ENCODE data around the gene OR2F1. TPM values are rescaled to one million over a fixed set of nuclear protein-coding genes. Genes with fewer than 3 reads are reported as not detected.
"Not testable (repeated sequence)": the region's sequence is repeated elsewhere in the genome, so short reads cannot be mapped to it uniquely, and the experiment has no call there.

OR2F1 gene
- polyA plus RNA-seq, 3 donors from 2014 or later = not detected

GRCh38 chr7:144006029-144006691 lies 51.5 kb downstream of the OR2F1 start:
- H3K27me3 Mint-ChIP-seq (ENCODE audit: low read depth in 3 of 3) = peaks cover 2 to 8% (median 2%) of the 10 kb centered on the region in 3 donors
- no peaks in the 10 kb centered on the region for H3K4me1 Mint-ChIP-seq
- no peak overlapping the region for H3K4me3 Mint-ChIP-seq
- H3K36me3 Mint-ChIP-seq = no peaks in the 10 kb centered on the region
- H3K27ac Mint-ChIP-seq = no peak overlapping the region
- peaks cover 6 to 20% (median 12%) of the 10 kb centered on the region in 6 donors for H3K9me3 Mint-ChIP-seq
- DNase-seq = no peak

- no peak for DNase-seq
- Mint-ChIP-seq H3K4me1 (no peaks in the 10 kb centered on the region), H3K4me3 (no peak overlapping the region), H3K27ac (no peak overlapping the region), H3K36me3 (no peaks in the 10 kb centered on the region), H3K27me3 (ENCODE audit: low read depth in 3 of 3) (peaks cover 2 to 8% (median 3%) of the 10 kb centered on the region in 3 donors), H3K9me3 (peaks cover 6 to 20% (median 12%) of the 10 kb centered on the region in 6 donors)
Measured at GRCh38 chr7:144006692-144007042, 52.0 kb downstream of the OR2F1 start.

- no peak overlapping the region for H3K4me3 Mint-ChIP-seq
- no peak for DNase-seq
- H3K27ac Mint-ChIP-seq = no peak overlapping the region
- H3K4me1 Mint-ChIP-seq = no peaks in the 10 kb centered on the region
- H3K9me3 Mint-ChIP-seq = peaks cover 7 to 20% (median 12%) of the 10 kb centered on the region in 6 donors
- H3K36me3 Mint-ChIP-seq = no peaks in the 10 kb centered on the region
- H3K27me3 Mint-ChIP-seq (ENCODE audit: low read depth in 3 of 3) = peaks cover 4 to 8% (median 5%) of the 10 kb centered on the region in 3 donors
Measured at GRCh38 chr7:144009361-144009760, 54.7 kb downstream of the OR2F1 start.

- H3K9me3 Mint-ChIP-seq = peaks cover 7 to 21% (median 12%) of the 10 kb centered on the region in 6 donors
- not testable (repeated sequence) for H3K27me3 Mint-ChIP-seq (ENCODE audit: low read depth in 3 of 3); H3K36me3 Mint-ChIP-seq; DNase-seq; H3K4me3 Mint-ChIP-seq; H3K27ac Mint-ChIP-seq; H3K4me1 Mint-ChIP-seq
Measured at GRCh38 chr7:144010061-144010460, 55.4 kb downstream of the OR2F1 start.

GRCh38 chr7:144010821-144011220 lies 56.2 kb downstream of the OR2F1 start:
- H3K36me3 Mint-ChIP-seq; DNase-seq; H3K4me3 Mint-ChIP-seq; H3K4me1 Mint-ChIP-seq; H3K27me3 Mint-ChIP-seq (ENCODE audit: low read depth in 3 of 3); H3K27ac Mint-ChIP-seq: not testable (repeated sequence)
- H3K9me3 Mint-ChIP-seq = peaks cover 7 to 23% (median 12%) of the 10 kb centered on the region in 6 donors

- Mint-ChIP-seq H3K27ac (no peak overlapping the region), H3K9me3 (peaks cover 7 to 23% (median 12%) of the 10 kb centered on the region in 6 donors), H3K36me3 (no peaks in the 10 kb centered on the region), H3K4me1 (no peaks in the 10 kb centered on the region), H3K27me3 (ENCODE audit: low read depth in 3 of 3) (peaks cover 2 to 9% (median 8%) of the 10 kb centered on the region in 3 donors), H3K4me3 (no peak overlapping the region)
- DNase-seq = no peak
Measured at GRCh38 chr7:144011458-144012230, 57.0 kb downstream of the OR2F1 start.

Other genes starting within 250 kb of the OR2F1 start
- under 1 TPM in 1 of 3 donors, not detected in 2; 0.22 TPM for gene CTAGE6, start 197.1 kb upstream of the OR2F1 start, polyA plus RNA-seq
- gene TCAF1, start 52.7 kb upstream of the OR2F1 start, polyA plus RNA-seq = 10 to 100 TPM; 11.4 to 20.1 (median 14.9) TPM
- gene OR2F2, start 19.6 kb upstream of the OR2F1 start, polyA plus RNA-seq = not detected
- not detected for gene OR6B1, start 45.5 kb downstream of the OR2F1 start, polyA plus RNA-seq
- not detected for gene OR2A5, start 94.1 kb downstream of the OR2F1 start, polyA plus RNA-seq
- gene OR2A25, start 115.0 kb downstream of the OR2F1 start, polyA plus RNA-seq = not detected
- not detected for gene OR2A12, start 131.4 kb downstream of the OR2F1 start, polyA plus RNA-seq
- not detected for gene OR2A2, start 154.7 kb downstream of the OR2F1 start, polyA plus RNA-seq
- not detected for gene OR2A14, start 168.3 kb downstream of the OR2F1 start, polyA plus RNA-seq
- not detected for gene CTAGE4, start 228.6 kb downstream of the OR2F1 start, polyA plus RNA-seq
- gene ARHGEF35, start 241.0 kb downstream of the OR2F1 start, polyA plus RNA-seq = not detected

Data from immature natural killer cell (primary cell).